Stomach (tissue), 4 donors: ENCODE results near the gene NFATC1.

Experiments used
- POLR2A ChIP-seq, 4 donors: fragments of 450-650 bp; IDR thresholded peaks; one replicate each; pipeline ENCODE4 v1.6.1; 2016; ENCODE audit warnings: antibody characterized with exemption in 4 of 4, control low read depth in 2 of 4, mild to moderate bottlenecking in 1 of 4, moderate library complexity in 1 of 4
- POLR2AphosphoS5 ChIP-seq, 3 donors: sonication (generic); formaldehyde crosslinking; IDR thresholded peaks; one replicate each; pipeline ENCODE4 v1.6.1; 2016; ENCODE audit warnings: antibody characterized with exemption in 3 of 3
- TF ChIP-seq, protein P1 (sequence below), 7 experiments: fragments of 450-650 bp in 4 of 7; fragments of 200-600 bp in 3 of 7; sonication (generic) in 3 of 7; IDR thresholded peaks; one replicate each; pipeline ENCODE4 v1.5.1; 2016 to 2019; ENCODE audit warnings: antibody characterized with exemption in 7 of 7, control low read depth in 2 of 7, mild to moderate bottlenecking in 1 of 7

DNA sequence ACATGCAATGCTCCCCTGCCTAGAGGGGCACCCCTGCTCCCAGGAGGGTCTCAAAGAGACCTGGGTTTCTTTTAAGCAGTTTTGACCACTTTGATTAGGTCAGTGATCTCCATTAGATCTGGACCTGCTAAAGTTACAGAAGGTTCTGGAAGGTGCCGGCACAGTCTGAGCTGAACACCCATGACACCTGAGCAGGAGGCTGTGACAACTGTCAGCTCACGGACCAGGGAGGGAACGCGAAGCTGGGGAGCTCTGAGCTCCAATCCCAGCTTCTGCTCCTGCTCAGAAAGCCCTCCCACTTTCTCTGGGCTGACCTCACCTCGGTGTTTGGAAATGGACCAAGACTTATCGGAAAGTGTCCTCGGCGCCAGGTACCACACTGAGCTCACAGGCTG is 113.8 kb downstream of the NFATC1 start:
- TF ChIP-seq POLR2A (IDR thresholded peaks at IDR 0.05) (no peak), POLR2AphosphoS5 (IDR thresholded peaks at IDR 0.05) (no peak)
- TF ChIP-seq, protein P1, sequence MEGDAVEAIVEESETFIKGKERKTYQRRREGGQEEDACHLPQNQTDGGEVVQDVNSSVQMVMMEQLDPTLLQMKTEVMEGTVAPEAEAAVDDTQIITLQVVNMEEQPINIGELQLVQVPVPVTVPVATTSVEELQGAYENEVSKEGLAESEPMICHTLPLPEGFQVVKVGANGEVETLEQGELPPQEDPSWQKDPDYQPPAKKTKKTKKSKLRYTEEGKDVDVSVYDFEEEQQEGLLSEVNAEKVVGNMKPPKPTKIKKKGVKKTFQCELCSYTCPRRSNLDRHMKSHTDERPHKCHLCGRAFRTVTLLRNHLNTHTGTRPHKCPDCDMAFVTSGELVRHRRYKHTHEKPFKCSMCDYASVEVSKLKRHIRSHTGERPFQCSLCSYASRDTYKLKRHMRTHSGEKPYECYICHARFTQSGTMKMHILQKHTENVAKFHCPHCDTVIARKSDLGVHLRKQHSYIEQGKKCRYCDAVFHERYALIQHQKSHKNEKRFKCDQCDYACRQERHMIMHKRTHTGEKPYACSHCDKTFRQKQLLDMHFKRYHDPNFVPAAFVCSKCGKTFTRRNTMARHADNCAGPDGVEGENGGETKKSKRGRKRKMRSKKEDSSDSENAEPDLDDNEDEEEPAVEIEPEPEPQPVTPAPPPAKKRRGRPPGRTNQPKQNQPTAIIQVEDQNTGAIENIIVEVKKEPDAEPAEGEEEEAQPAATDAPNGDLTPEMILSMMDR (IDR thresholded peaks at IDR 0.05): no peak
